Muscle layer of duodenum (tissue), 2 donors: ENCODE results near the gene ZNF536.
"Not testable (repeated sequence)": the region's sequence is repeated elsewhere in the genome, so short reads cannot be mapped to it uniquely, and the experiment has no call there.

Experiments used
- H3K27ac ChIP-seq: one replicate; pipeline ENCODE4 v1.7.0; 2013; ENCODE audit warnings: mild to moderate bottlenecking, low read length
- H3K27me3 ChIP-seq: one replicate; pipeline ENCODE4 v1.7.0; 2013; ENCODE audit warnings: low read depth, mild to moderate bottlenecking, control low read depth, low read length
- H3K36me3 ChIP-seq, 2 donors: one replicate each; pipeline ENCODE4 v1.7.0; 2013; ENCODE audit warnings: low read length in 2 of 2, control low read depth in 1 of 2, mild to moderate bottlenecking in 1 of 2; ENCODE audit not compliant: insufficient read depth in 2 of 2, control insufficient read depth in 1 of 2
- H3K4me1 ChIP-seq, 2 donors: one replicate each; pipeline ENCODE4 v1.7.0; 2013; ENCODE audit warnings: low read length in 2 of 2, mild to moderate bottlenecking in 2 of 2, control low read depth in 1 of 2, moderate library complexity in 1 of 2; ENCODE audit not compliant: insufficient read depth in 2 of 2, control insufficient read depth in 1 of 2
- H3K4me3 ChIP-seq, 2 donors: one replicate each; pipeline ENCODE4 v1.7.0; 2013; ENCODE audit warnings: low read length in 2 of 2, low read depth in 1 of 2, mild to moderate bottlenecking in 1 of 2
- H3K9me3 ChIP-seq, 2 donors: one replicate each; pipeline ENCODE4 v1.7.0; 2013; ENCODE audit warnings: low read length in 2 of 2, control low read depth in 1 of 2, mild to moderate bottlenecking in 1 of 2; ENCODE audit not compliant: control insufficient read depth in 1 of 2
- donor health status: healthy.

Gene ZNF536

GRCh38 chr19:30344446-30345425 is 27.4 kb upstream of the ZNF536 start:
- H3K4me3 ChIP-seq = no peak overlapping the region
- no peak overlapping the region for H3K27ac ChIP-seq
- H3K36me3 ChIP-seq = no peaks in the 10 kb centered on the region
- H3K9me3 ChIP-seq = peaks cover 0 to 3% of the 10 kb centered on the region in 2 donors
- no peaks in the 10 kb centered on the region for H3K4me1 ChIP-seq
- H3K27me3 ChIP-seq = no peaks in the 10 kb centered on the region

- H3K4me1 ChIP-seq = no peaks in the 10 kb centered on the region
- H3K27me3 ChIP-seq = no peaks in the 10 kb centered on the region
- H3K36me3 ChIP-seq = no peaks in the 10 kb centered on the region
- no peak overlapping the region for H3K4me3 ChIP-seq
- H3K27ac ChIP-seq = no peak overlapping the region
- peaks cover 0 to 3% of the 10 kb centered on the region in 2 donors for H3K9me3 ChIP-seq
These were observed 26.5 kb upstream of the ZNF536 start for GRCh38 chr19:30345686-30346085.

GRCh38 chr19:30346468-30346867 is 25.7 kb upstream of the ZNF536 start:
- H3K27me3 ChIP-seq, H3K4me1 ChIP-seq, H3K36me3 ChIP-seq, H3K9me3 ChIP-seq, H3K27ac ChIP-seq, H3K4me3 ChIP-seq: not testable (repeated sequence)

- no peak overlapping the region for H3K27ac ChIP-seq
- no peaks in the 10 kb centered on the region for H3K36me3 ChIP-seq
- no peaks in the 10 kb centered on the region for H3K27me3 ChIP-seq
- peaks cover 0 to 3% of the 10 kb centered on the region in 2 donors for H3K9me3 ChIP-seq
- H3K4me1 ChIP-seq = no peaks in the 10 kb centered on the region
- H3K4me3 ChIP-seq = no peak overlapping the region
These were observed 23.0 kb upstream of the ZNF536 start for GRCh38 chr19:30349131-30349730.

DNA sequence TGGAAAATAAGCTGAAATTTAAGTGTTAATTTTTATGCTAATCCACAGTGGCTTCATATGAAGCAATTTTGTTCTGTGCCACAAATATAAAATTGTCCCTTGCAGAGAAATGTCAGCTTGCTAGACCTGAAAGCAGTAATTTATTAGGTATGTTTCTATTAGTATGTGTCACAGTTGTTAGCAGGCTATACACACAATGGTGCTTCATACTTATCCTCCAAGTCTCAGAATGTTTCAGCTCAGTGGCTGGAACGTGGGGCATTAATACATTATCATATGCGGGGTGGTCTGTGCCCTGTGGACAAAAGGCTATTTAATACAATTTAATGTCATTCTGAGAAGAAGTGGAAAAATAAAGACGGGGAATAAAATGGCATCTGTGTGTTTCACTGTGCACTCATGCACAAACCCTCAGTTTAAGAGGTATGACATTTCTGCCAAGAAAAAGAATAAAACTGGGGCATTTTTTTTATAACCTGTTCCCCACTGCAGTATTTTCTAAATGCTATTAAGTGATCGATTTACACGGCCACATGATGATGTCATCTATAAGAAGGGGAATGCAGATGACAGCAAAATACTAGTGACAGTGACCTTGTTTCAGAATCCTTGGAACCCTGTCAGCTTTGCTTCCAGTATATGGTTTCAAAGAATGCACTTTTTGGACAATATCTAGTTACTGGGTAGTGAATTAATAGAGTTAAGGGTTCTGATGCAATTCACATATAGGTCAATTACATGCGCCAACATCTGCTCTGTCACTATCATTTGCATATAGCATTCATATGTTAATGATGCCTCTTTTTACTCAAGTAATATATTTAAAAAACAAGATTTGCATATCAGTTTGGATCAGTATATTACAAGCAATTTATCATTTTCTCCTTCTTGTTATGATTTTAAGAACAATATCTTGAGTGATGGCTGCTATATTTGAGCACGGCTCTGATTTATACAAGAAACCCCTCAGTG is 21.2 kb upstream of the ZNF536 start:
- no peaks in the 10 kb centered on the region for H3K27me3 ChIP-seq
- no peak overlapping the region for H3K4me3 ChIP-seq
- no peaks in the 10 kb centered on the region for H3K36me3 ChIP-seq
- no peak overlapping the region for H3K27ac ChIP-seq
- no peaks in the 10 kb centered on the region for H3K4me1 ChIP-seq
- H3K9me3 ChIP-seq = peaks cover 0 to 3% of the 10 kb centered on the region in 2 donors

GRCh38 chr19:30351774-30352173 is 20.4 kb upstream of the ZNF536 start:
- H3K4me3 ChIP-seq = no peak overlapping the region
- H3K36me3 ChIP-seq = no peaks in the 10 kb centered on the region
- no peaks in the 10 kb centered on the region for H3K9me3 ChIP-seq

GRCh38 chr19:30353394-30353945 is 18.7 kb upstream of the ZNF536 start:
- no peaks in the 10 kb centered on the region for H3K9me3 ChIP-seq
- no peaks in the 10 kb centered on the region for H3K4me1 ChIP-seq
- no peaks in the 10 kb centered on the region for H3K36me3 ChIP-seq
- H3K27ac ChIP-seq = no peak overlapping the region
- H3K27me3 ChIP-seq = no peaks in the 10 kb centered on the region
- H3K4me3 ChIP-seq = no peak overlapping the region

More at GRCh38 chr19:30351774-30352173, 20.4 kb upstream of the ZNF536 start:
- Histone ChIP-seq H3K27me3 (no peaks in the 10 kb centered on the region), H3K27ac (no peak overlapping the region), H3K4me1 (no peaks in the 10 kb centered on the region)

- Histone ChIP-seq H3K27ac (no peak overlapping the region), H3K9me3 (no peaks in the 10 kb centered on the region), H3K4me3 (no peak overlapping the region), H3K27me3 (no peaks in the 10 kb centered on the region), H3K36me3 (no peaks in the 10 kb centered on the region), H3K4me1 (no peaks in the 10 kb centered on the region)
These were observed 16.6 kb upstream of the ZNF536 start for GRCh38 chr19:30355586-30355985.

DNA sequence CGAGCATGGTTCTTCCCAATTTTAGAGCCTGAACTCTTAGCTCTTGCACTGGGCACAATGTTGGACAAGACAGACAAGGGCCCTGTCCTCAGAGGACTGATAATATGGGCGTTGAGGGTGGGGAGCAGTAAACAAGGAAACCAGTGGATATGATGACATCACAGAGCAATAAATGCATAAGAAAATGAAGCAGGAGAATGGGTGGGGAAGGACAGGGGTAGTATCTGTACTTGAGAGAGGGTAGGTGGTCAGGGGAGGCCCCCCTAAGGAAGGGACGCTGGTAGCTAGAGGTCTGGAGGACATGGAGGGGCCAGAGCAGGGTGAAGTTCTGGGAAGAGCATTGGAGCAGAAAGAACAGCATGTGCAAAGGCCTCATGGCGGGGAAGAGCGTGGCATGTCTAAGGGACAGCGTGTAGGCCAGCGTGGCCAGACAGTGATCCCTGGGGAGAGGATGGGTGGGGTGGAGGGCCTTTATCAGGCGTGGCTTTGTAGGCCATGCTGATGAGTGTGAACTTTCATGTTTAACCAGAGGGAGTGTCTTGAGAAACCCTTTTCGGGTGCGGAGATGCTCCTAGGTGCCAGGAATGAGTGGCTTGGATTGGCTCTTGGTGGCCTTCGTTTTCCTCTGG is 15.1 kb upstream of the ZNF536 start:
- H3K9me3 ChIP-seq = no peaks in the 10 kb centered on the region
- H3K36me3 ChIP-seq = no peaks in the 10 kb centered on the region
- H3K27ac ChIP-seq = no peak overlapping the region
- H3K4me1 ChIP-seq = no peaks in the 10 kb centered on the region
- no peak overlapping the region for H3K4me3 ChIP-seq
- no peaks in the 10 kb centered on the region for H3K27me3 ChIP-seq

GRCh38 chr19:30357580-30357954 is 14.6 kb upstream of the ZNF536 start:
- Histone ChIP-seq H3K27ac (no peak overlapping the region), H3K36me3 (no peaks in the 10 kb centered on the region), H3K4me3 (no peak overlapping the region), H3K9me3 (no peaks in the 10 kb centered on the region), H3K4me1 (no peaks in the 10 kb centered on the region), H3K27me3 (no peaks in the 10 kb centered on the region)
